Measurements from ENCODE around the gene C21orf58. TPM values are rescaled to one million over a fixed set of nuclear protein-coding genes. Genes with fewer than 3 reads are reported as not detected.

C21orf58 gene
- total and polyA plus RNA-seq, 2 experiments from 2014 or later = 17.7 to 23.9 TPM

- TF ChIP-seq, protein P1, sequence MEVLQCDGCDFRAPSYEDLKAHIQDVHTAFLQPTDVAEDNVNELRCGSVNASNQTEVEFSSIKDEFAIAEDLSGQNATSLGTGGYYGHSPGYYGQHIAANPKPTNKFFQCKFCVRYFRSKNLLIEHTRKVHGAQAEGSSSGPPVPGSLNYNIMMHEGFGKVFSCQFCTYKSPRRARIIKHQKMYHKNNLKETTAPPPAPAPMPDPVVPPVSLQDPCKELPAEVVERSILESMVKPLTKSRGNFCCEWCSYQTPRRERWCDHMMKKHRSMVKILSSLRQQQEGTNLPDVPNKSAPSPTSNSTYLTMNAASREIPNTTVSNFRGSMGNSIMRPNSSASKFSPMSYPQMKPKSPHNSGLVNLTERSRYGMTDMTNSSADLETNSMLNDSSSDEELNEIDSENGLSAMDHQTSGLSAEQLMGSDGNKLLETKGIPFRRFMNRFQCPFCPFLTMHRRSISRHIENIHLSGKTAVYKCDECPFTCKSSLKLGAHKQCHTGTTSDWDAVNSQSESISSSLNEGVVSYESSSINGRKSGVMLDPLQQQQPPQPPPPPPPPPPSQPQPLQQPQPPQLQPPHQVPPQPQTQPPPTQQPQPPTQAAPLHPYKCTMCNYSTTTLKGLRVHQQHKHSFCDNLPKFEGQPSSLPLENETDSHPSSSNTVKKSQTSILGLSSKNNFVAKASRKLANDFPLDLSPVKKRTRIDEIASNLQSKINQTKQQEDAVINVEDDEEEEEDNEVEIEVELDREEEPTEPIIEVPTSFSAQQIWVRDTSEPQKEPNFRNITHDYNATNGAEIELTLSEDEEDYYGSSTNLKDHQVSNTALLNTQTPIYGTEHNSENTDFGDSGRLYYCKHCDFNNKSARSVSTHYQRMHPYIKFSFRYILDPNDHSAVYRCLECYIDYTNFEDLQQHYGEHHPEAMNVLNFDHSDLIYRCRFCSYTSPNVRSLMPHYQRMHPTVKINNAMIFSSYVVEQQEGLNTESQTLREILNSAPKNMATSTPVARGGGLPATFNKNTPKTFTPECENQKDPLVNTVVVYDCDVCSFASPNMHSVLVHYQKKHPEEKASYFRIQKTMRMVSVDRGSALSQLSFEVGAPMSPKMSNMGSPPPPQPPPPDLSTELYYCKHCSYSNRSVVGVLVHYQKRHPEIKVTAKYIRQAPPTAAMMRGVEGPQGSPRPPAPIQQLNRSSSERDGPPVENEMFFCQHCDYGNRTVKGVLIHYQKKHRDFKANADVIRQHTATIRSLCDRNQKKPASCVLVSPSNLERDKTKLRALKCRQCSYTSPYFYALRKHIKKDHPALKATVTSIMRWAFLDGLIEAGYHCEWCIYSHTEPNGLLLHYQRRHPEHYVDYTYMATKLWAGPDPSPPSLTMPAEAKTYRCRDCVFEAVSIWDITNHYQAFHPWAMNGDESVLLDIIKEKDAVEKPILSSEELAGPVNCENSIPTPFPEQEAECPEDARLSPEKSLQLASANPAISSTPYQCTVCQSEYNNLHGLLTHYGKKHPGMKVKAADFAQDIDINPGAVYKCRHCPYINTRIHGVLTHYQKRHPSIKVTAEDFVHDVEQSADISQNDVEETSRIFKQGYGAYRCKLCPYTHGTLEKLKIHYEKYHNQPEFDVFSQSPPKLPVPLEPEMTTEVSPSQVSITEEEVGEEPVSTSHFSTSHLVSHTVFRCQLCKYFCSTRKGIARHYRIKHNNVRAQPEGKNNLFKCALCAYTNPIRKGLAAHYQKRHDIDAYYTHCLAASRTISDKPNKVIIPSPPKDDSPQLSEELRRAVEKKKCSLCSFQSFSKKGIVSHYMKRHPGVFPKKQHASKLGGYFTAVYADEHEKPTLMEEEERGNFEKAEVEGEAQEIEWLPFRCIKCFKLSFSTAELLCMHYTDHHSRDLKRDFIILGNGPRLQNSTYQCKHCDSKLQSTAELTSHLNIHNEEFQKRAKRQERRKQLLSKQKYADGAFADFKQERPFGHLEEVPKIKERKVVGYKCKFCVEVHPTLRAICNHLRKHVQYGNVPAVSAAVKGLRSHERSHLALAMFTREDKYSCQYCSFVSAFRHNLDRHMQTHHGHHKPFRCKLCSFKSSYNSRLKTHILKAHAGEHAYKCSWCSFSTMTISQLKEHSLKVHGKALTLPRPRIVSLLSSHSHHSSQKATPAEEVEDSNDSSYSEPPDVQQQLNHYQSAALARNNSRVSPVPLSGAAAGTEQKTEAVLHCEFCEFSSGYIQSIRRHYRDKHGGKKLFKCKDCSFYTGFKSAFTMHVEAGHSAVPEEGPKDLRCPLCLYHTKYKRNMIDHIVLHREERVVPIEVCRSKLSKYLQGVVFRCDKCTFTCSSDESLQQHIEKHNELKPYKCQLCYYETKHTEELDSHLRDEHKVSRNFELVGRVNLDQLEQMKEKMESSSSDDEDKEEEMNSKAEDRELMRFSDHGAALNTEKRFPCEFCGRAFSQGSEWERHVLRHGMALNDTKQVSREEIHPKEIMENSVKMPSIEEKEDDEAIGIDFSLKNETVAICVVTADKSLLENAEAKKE (CRISPR knock-in tag; IDR thresholded peaks at IDR 0.05) = no peak
- no peak for TF ChIP-seq CTCF (conservative IDR thresholded peaks at IDR 0.05; ENCODE audit: low read depth in 2 of 2)
- no peak for TF ChIP-seq JUNB (IDR thresholded peaks at IDR 0.05; ENCODE audit: unreplicated experiment)
- no peak for TF ChIP-seq ZNF114 (CRISPR knock-in tag; IDR thresholded peaks at IDR 0.05)
- no peak for TF ChIP-seq REST (IDR thresholded peaks at IDR 0.05; ENCODE audit: unreplicated experiment)
- no peak for TF ChIP-seq CREB1 (CRISPR knock-in tag; IDR thresholded peaks at IDR 0.05; ENCODE audit: low read depth)
Measured at GRCh38 chr21:46285206-46285661, 38.4 kb downstream of the C21orf58 start, which contains the start of gene MCM3AP (continued).

Data from GM23338 (cell line).